Nephron (organoid): ENCODE results near the gene FPR2.

Experiments used
- H3K27ac Mint-ChIP-seq, 3 experiments: 2 replicates each; pipeline ENCODE4 v1.8.0; 2020; ENCODE audit warnings: mixed read lengths in 3 of 3, mild to moderate bottlenecking in 2 of 3, moderate library complexity in 1 of 3
- H3K27me3 Mint-ChIP-seq: 2 replicates; pipeline ENCODE4 v1.8.0; 2021; ENCODE audit warnings: low read depth, mild to moderate bottlenecking, moderate library complexity, mixed read lengths
- H3K36me3 Mint-ChIP-seq: 2 replicates; pipeline ENCODE4 v1.8.0; 2020; ENCODE audit warnings: low read depth, mixed read lengths
- H3K4me1 Mint-ChIP-seq: 2 replicates; pipeline ENCODE4 v1.8.0; 2020; ENCODE audit warnings: mixed read lengths
- H3K4me3 Mint-ChIP-seq, 3 experiments: 2 replicates each; pipeline ENCODE4 v1.8.0; 2020; ENCODE audit warnings: mild to moderate bottlenecking in 3 of 3, mixed read lengths in 3 of 3, moderate library complexity in 2 of 3
- H3K9me3 Mint-ChIP-seq: 2 replicates; pipeline ENCODE4 v1.8.0; 2020; ENCODE audit warnings: mixed read lengths
- TF ChIP-seq, protein P1 (sequence below), 3 experiments: fragments of 200-600 bp; sonication (generic); IDR thresholded peaks; one replicate each; pipeline ENCODE4 v1.5.0; 2021; ENCODE audit warnings: antibody characterized with exemption in 3 of 3; ENCODE audit not compliant: unreplicated experiment in 3 of 3

The FPR2 gene

DNA sequence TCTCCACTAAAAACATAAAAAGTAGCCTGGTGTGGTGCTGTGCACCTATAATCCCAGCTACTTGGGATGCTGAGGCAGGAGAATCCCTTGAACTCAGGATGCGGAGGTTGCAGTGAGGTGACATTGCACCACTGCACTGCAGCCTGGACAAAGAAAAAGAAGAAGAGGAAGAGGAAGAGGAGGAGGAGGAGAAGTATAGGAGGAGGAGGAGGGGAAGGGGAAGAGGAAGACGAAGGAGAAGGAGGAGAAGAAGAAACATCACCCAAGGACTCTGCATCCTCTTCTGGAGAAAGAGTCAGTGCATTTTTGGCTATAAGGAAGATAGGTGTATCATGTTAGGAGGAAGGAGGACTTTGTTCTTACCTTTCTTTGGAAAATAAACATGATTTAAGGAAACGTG lies 21.0 kb downstream of the FPR2 start:
- Mint-ChIP-seq H3K36me3 (no peaks in the 10 kb centered on the region), H3K4me1 (no peaks in the 10 kb centered on the region), H3K27me3 (peaks cover 21% of the 10 kb centered on the region), H3K4me3 (no peak overlapping the region), H3K9me3 (no peaks in the 10 kb centered on the region), H3K27ac (no peak overlapping the region)
- TF ChIP-seq, protein P1, sequence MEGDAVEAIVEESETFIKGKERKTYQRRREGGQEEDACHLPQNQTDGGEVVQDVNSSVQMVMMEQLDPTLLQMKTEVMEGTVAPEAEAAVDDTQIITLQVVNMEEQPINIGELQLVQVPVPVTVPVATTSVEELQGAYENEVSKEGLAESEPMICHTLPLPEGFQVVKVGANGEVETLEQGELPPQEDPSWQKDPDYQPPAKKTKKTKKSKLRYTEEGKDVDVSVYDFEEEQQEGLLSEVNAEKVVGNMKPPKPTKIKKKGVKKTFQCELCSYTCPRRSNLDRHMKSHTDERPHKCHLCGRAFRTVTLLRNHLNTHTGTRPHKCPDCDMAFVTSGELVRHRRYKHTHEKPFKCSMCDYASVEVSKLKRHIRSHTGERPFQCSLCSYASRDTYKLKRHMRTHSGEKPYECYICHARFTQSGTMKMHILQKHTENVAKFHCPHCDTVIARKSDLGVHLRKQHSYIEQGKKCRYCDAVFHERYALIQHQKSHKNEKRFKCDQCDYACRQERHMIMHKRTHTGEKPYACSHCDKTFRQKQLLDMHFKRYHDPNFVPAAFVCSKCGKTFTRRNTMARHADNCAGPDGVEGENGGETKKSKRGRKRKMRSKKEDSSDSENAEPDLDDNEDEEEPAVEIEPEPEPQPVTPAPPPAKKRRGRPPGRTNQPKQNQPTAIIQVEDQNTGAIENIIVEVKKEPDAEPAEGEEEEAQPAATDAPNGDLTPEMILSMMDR (IDR thresholded peaks at IDR 0.05; ENCODE audit: unreplicated experiment in 3 of 3): no peak

DNA sequence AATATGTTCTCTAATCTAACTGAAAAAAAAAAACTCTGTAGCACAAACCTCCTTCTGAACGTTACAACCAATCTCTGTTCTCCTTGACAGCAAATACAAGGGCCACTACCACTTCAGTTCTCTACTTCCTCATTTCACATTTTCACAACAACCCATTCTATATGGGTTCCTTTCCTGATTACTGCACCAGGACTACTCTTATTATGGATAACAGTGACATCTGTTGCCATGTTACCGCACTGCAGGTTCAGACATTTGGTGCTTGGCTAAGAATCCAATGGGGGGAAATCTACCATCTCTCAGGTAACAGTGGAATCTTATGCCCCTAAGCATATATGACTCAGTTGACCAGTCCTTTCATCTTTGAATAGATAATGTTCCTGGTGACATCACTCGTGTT lies 22.4 kb downstream of the FPR2 start:
- H3K4me3 Mint-ChIP-seq: no peak overlapping the region
- H3K27ac Mint-ChIP-seq: no peak overlapping the region
- no peaks in the 10 kb centered on the region for H3K36me3 Mint-ChIP-seq
- TF ChIP-seq, protein P1 (IDR thresholded peaks at IDR 0.05; ENCODE audit: unreplicated experiment in 3 of 3): no peak
- H3K9me3 Mint-ChIP-seq: peaks cover 4% of the 10 kb centered on the region
- no peaks in the 10 kb centered on the region for H3K4me1 Mint-ChIP-seq
- H3K27me3 Mint-ChIP-seq: peaks cover 16% of the 10 kb centered on the region

- Mint-ChIP-seq H3K4me3 (no peak overlapping the region), H3K27me3 (peaks cover 13% of the 10 kb centered on the region), H3K4me1 (no peaks in the 10 kb centered on the region), H3K36me3 (no peaks in the 10 kb centered on the region), H3K27ac (no peak overlapping the region), H3K9me3 (peaks cover 7% of the 10 kb centered on the region)
- TF ChIP-seq, protein P1 (IDR thresholded peaks at IDR 0.05; ENCODE audit: unreplicated experiment in 3 of 3): no peak
Observed at GRCh38 chr19:51784109-51784785, 23.3 kb downstream of the FPR2 start.

GRCh38 chr19:51784922-51785690 lies 24.1 kb downstream of the FPR2 start:
- H3K4me3 Mint-ChIP-seq: no peak overlapping the region
- no peaks in the 10 kb centered on the region for H3K4me1 Mint-ChIP-seq
- no peaks in the 10 kb centered on the region for H3K36me3 Mint-ChIP-seq
- H3K27me3 Mint-ChIP-seq: peaks cover 7% of the 10 kb centered on the region
- no peak overlapping the region for H3K27ac Mint-ChIP-seq
- TF ChIP-seq, protein P1 (IDR thresholded peaks at IDR 0.05; ENCODE audit: unreplicated experiment in 3 of 3): no peak
- H3K9me3 Mint-ChIP-seq: peaks cover 7% of the 10 kb centered on the region

GRCh38 chr19:51786646-51787494 lies 25.9 kb downstream of the FPR2 start:
- H3K9me3 Mint-ChIP-seq: peaks cover 12% of the 10 kb centered on the region
- peaks cover 1% of the 10 kb centered on the region for H3K27me3 Mint-ChIP-seq
- H3K4me3 Mint-ChIP-seq: no peak overlapping the region
- no peaks in the 10 kb centered on the region for H3K36me3 Mint-ChIP-seq
- TF ChIP-seq, protein P1 (IDR thresholded peaks at IDR 0.05; ENCODE audit: unreplicated experiment in 3 of 3): no peak
- no peak overlapping the region for H3K27ac Mint-ChIP-seq
- no peaks in the 10 kb centered on the region for H3K4me1 Mint-ChIP-seq
